OCI-LY3 (cell line): Measurements from ENCODE around the gene GRIN2A.

Experiments
- EZH2phosphoT487 ChIP-seq: fragments of 200-600 bp; shearing (Covaris generic); IDR thresholded peaks from 2 replicates; pipeline ENCODE4 v1.6.1; 2018; ENCODE audit warnings: antibody characterized with exemption, mixed run types, low read depth
- TF ChIP-seq, protein P1 (sequence below): fragments of 200-600, 300-600 bp; sonication (generic); IDR thresholded peaks from 2 replicates; pipeline ENCODE4 v1.5.1; 2014; ENCODE audit warnings: antibody characterized with exemption, low read length, low read depth

DNA sequence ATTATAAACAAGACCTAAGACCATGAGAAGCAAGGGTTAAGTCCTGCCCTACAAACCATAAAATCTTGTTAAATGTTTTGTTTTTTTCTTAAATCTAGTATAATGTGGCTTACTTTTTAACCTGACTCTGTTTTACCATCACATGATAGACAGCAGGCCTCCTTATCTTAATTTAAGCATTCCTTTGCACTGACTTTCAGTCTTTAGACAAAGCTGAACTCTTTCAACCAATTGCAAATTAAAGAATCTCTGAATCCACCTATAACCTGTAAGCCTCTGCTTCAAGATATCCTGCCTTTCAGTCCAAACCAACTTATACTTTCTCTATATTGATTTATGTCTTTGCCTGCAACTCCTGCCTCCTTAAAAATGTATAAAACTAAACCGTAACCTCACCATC, 478.5 kb downstream of the GRIN2A start:
- TF ChIP-seq, protein P1, sequence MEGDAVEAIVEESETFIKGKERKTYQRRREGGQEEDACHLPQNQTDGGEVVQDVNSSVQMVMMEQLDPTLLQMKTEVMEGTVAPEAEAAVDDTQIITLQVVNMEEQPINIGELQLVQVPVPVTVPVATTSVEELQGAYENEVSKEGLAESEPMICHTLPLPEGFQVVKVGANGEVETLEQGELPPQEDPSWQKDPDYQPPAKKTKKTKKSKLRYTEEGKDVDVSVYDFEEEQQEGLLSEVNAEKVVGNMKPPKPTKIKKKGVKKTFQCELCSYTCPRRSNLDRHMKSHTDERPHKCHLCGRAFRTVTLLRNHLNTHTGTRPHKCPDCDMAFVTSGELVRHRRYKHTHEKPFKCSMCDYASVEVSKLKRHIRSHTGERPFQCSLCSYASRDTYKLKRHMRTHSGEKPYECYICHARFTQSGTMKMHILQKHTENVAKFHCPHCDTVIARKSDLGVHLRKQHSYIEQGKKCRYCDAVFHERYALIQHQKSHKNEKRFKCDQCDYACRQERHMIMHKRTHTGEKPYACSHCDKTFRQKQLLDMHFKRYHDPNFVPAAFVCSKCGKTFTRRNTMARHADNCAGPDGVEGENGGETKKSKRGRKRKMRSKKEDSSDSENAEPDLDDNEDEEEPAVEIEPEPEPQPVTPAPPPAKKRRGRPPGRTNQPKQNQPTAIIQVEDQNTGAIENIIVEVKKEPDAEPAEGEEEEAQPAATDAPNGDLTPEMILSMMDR: no peak
- TF ChIP-seq EZH2phosphoT487: no peak
